CD4-positive, alpha-beta T cell (primary cell): ENCODE measurements around the gene RHOD. TPM values are rescaled to one million over a fixed set of nuclear protein-coding genes. Genes with fewer than 3 reads are reported as not detected.

Experiments
- ATAC-seq: fragments of 200-7000 bp; cut with Tn5 transposase; one replicate; pipeline ENCODE4 v1.10.0; 2022; ENCODE audit warnings: mild to moderate bottlenecking; ENCODE audit not compliant: poor library complexity
- CTCF ChIA-PET: fragments of 350-600 bp; sonication (Branson Sonifier 250); formaldehyde crosslinking; loops from one replicate; lab custom pipeline; 2021; ENCODE audit warnings: antibody characterized with exemption, inconsistent platforms; lab: Charles Lee
- POLR2A ChIA-PET: fragments of 350-600 bp; sonication (Branson Sonifier 250); formaldehyde crosslinking; loops from one replicate; lab custom pipeline; 2021; ENCODE audit warnings: antibody characterized with exemption, inconsistent platforms; lab: Charles Lee
- DNase-seq, 14 experiments: peaks; one replicate each; pipeline ENCODE4 v3.0.0-alpha.2; 2013 to 2020; ENCODE audit warnings: mixed read lengths in 2 of 14
- H3K27ac ChIP-seq, 2 donors: one replicate each; pipeline versions ENCODE4 v1.5.1 to v1.7.0; 2013; ENCODE audit warnings: low read length in 2 of 2, low read depth in 1 of 2, mild to moderate bottlenecking in 1 of 2
- H3K27me3 ChIP-seq, 2 experiments: 1 replicate in 1 of 2; 2 replicates in 1 of 2; pipeline versions ENCODE4 v1.6.1 to v1.7.0; 2013; ENCODE audit warnings: low read length in 2 of 2, control low read depth in 1 of 2, mild to moderate bottlenecking in 1 of 2, moderate library complexity in 1 of 2; ENCODE audit not compliant: insufficient read depth in 2 of 2, control insufficient read depth in 1 of 2
- H3K36me3 ChIP-seq: one replicate; pipeline ENCODE4 v1.6.1; 2013; ENCODE audit warnings: low read length, control low read depth; ENCODE audit not compliant: insufficient read depth
- H3K4me1 ChIP-seq: one replicate; pipeline ENCODE4 v1.6.1; 2013; ENCODE audit warnings: low read length, control low read depth; ENCODE audit not compliant: insufficient read depth
- H3K4me3 ChIP-seq: one replicate; pipeline ENCODE4 v1.5.1; 2013; ENCODE audit warnings: mild to moderate bottlenecking, low read length, moderate library complexity
- H3K9me3 ChIP-seq, 2 experiments: 1 replicate in 1 of 2; 2 replicates in 1 of 2; pipeline versions ENCODE4 v1.6.1 to v1.7.0; 2013; ENCODE audit warnings: low read length in 2 of 2, mild to moderate bottlenecking in 2 of 2, control low read depth in 1 of 2, moderate library complexity in 1 of 2; ENCODE audit not compliant: control insufficient read depth in 1 of 2, insufficient read depth in 1 of 2
- H3K27ac Mint-ChIP-seq: one replicate; pipeline ENCODE4 v1.8.0; 2020; ENCODE audit warnings: mixed read lengths
- H3K27me3 Mint-ChIP-seq: one replicate; pipeline ENCODE4 v1.8.0; 2021; ENCODE audit warnings: mixed read lengths
- H3K36me3 Mint-ChIP-seq: one replicate; pipeline ENCODE4 v1.8.0; 2021; ENCODE audit warnings: low read depth, mixed read lengths
- H3K4me1 Mint-ChIP-seq: one replicate; pipeline ENCODE4 v1.8.0; 2021; ENCODE audit warnings: low read depth, mixed read lengths
- H3K4me3 Mint-ChIP-seq: one replicate; pipeline ENCODE4 v1.8.0; 2020; ENCODE audit warnings: mild to moderate bottlenecking, mixed read lengths
- H3K9me3 Mint-ChIP-seq: one replicate; pipeline ENCODE4 v1.8.0; 2020; ENCODE audit warnings: mixed read lengths
- CTCF ChIP-seq: fragments of 200-600 bp; IDR thresholded peaks from one replicate; pipeline ENCODE4 v1.8.0; 2022; ENCODE audit warnings: antibody characterized with exemption, mild to moderate bottlenecking
- intact Hi-C, 2 experiments: fragments of 100-400 bp; cut with DNase I in 1 of 2; cut with micrococcal nuclease in 1 of 2; formaldehyde crosslinking; loops; one replicate each; pipeline versions ENCODE4 v1.15.1 to v1.9.0; 2023 to 2025; cut with DNase I, micrococcal nuclease
- total RNA-seq, 174 experiments: library from RNA in 2 of 174; stranded (reverse) in 2 of 174; gene quantifications; one replicate each; pipeline ENCODE4 v1.2.3 and lab custom pipeline; 2021 to 2026

The RHOD gene
- total RNA-seq, 2 experiments from 2014 or later: not detected

- ATAC-seq: no peak
- Histone ChIP-seq H3K36me3 (peaks cover 4% of the 10 kb centered on the region), H3K9me3 (no peaks in the 10 kb centered on the region), H3K27me3 (no peaks in the 10 kb centered on the region), H3K4me1 (peaks cover 16% of the 10 kb centered on the region), H3K4me3 (no peak overlapping the region), H3K27ac (no peak overlapping the region)
- Mint-ChIP-seq H3K27me3 (no peaks in the 10 kb centered on the region), H3K36me3 (peaks cover 24% of the 10 kb centered on the region), H3K27ac (peak overlapping the region; percentile 94), H3K9me3 (no peaks in the 10 kb centered on the region), H3K4me3 (peak overlapping the region; percentile 95), H3K4me1 (peaks cover 34% of the 10 kb centered on the region)
- CTCF ChIA-PET: interaction anchor here (0.6 to 1.6 kb wide), 3 partner anchors 22 to 261 kb away, joined by 3 read pairs; no protein-coding TSS in a partner anchor
- intact Hi-C loops: loop anchor here in 1 of 2 experiments (1.0 to 10.0 kb wide), 5 partner anchors 13 to 688 kb away; partner anchors contain the start of gene PC
- no peak for TF ChIP-seq CTCF
- POLR2A ChIA-PET: interaction anchor here (1.5 to 3.7 kb wide), 3 partner anchors 12 to 123 kb away, joined by 5 to 48 read pairs (median 18); no protein-coding TSS in a partner anchor
- no peak for DNase-seq
Measured at GRCh38 chr11:67116758-67117105, 60.1 kb downstream of the RHOD start.

- ChIA-PET CTCF (interaction anchor here (0.6 to 1.6 kb wide), 4 partner anchors 22 to 678 kb away, joined by 3 to 4 read pairs (median 3); partner anchors contain the start of gene MRPL11), POLR2A (interaction anchor here (0.6 to 3.7 kb wide), 6 partner anchors 10 to 229 kb away, joined by 3 to 48 read pairs (median 5); no protein-coding TSS in a partner anchor)
- Histone ChIP-seq H3K36me3 (peaks cover 4% of the 10 kb centered on the region), H3K27me3 (no peaks in the 10 kb centered on the region), H3K9me3 (no peaks in the 10 kb centered on the region), H3K4me3 (peak overlapping the region; percentile 45), H3K27ac (peak overlapping the region; percentile 43 to 44), H3K4me1 (peaks cover 18% of the 10 kb centered on the region)
- ATAC-seq (no peak), DNase-seq (no peak)
- Mint-ChIP-seq H3K4me1 (peaks cover 38% of the 10 kb centered on the region), H3K27me3 (no peaks in the 10 kb centered on the region), H3K4me3 (peak overlapping the region; percentile 95), H3K36me3 (peaks cover 28% of the 10 kb centered on the region), H3K9me3 (no peaks in the 10 kb centered on the region), H3K27ac (peak overlapping the region; percentile 94)
- intact Hi-C loops: loop anchor here in 1 of 2 experiments (1.0 to 10.0 kb wide), 5 partner anchors 14 to 688 kb away; partner anchors contain the start of gene PC
- no peak for TF ChIP-seq CTCF
Measured at GRCh38 chr11:67117176-67117575, 60.5 kb downstream of the RHOD start.

GRCh38 chr11:67117672-67118180 lies 61.1 kb downstream of the RHOD start:
- no peaks in the 10 kb centered on the region for H3K27me3 ChIP-seq
- ATAC-seq (no peak), DNase-seq (peak; percentile 12 to 78 (median 32))
- Mint-ChIP-seq H3K4me3 (peak overlapping the region; percentile 95), H3K9me3 (no peaks in the 10 kb centered on the region), H3K27me3 (no peaks in the 10 kb centered on the region), H3K27ac (peak overlapping the region; percentile 94), H3K4me1 (peaks cover 38% of the 10 kb centered on the region), H3K36me3 (peaks cover 28% of the 10 kb centered on the region)
- H3K9me3 ChIP-seq: no peaks in the 10 kb centered on the region
- intact Hi-C loops: loop anchor here in 1 of 2 experiments (1.0 to 10.0 kb wide), 5 partner anchors 14 to 687 kb away; partner anchors contain the start of gene PC
- ChIA-PET POLR2A (interaction anchor here (0.6 to 3.7 kb wide), 6 partner anchors 11 to 229 kb away, joined by 3 to 48 read pairs (median 5); no protein-coding TSS in a partner anchor), CTCF (interaction anchor here (1.3 to 1.6 kb wide), 3 partner anchors 23 to 679 kb away, joined by 3 to 4 read pairs (median 3); partner anchors contain the start of gene MRPL11)
- H3K4me3 ChIP-seq: peak overlapping the region; percentile 55
- H3K4me1 ChIP-seq: peaks cover 21% of the 10 kb centered on the region
- H3K27ac ChIP-seq: peak overlapping the region; percentile 43 to 44
- TF ChIP-seq CTCF: no peak
- H3K36me3 ChIP-seq: peaks cover 4% of the 10 kb centered on the region
